Measurements from ENCODE around the gene ABTB2.

The ABTB2 gene

DNA sequence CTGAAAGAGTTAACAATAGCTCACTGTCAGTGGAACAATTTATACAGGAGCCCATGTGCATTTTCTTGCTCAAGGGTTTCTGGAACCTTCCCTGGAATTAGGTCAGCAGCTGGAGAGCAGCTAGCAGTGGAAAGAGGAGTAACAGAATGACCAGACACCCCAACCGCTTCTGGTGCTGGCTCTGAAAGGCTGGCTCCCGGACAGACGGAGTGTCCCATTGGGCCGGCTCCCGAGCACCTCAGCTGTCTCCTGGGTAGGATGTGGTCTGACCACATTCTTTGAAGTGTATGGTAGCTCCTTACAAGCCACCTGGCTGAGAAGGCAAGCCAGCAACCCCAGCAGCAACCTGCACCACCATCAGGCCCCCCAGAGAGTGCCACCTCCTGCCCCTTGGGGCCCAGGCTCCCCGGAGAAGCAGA is 44.7 kb downstream of the ABTB2 start:
- FAIRE-seq: no peak

DNA sequence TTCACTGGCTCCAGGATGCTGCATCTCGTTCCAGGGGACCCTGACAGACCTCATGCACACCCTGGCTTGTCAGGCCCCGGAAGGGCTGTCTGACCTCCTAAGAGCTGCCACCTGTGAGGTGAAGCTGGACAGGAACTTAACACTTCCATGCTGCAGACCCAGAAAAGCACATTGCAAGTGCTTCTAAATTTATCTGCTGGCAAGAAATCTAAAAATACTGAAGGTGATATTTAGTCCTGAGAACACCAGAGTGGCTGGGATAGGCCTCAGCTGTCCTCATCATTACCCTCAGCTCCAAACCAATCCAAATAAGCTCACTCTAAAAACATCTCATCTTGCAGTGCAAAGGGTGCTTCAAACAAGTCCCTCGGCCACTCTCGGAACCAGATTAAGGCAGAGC is 46.7 kb downstream of the ABTB2 start:
- no peak for FAIRE-seq

DNA sequence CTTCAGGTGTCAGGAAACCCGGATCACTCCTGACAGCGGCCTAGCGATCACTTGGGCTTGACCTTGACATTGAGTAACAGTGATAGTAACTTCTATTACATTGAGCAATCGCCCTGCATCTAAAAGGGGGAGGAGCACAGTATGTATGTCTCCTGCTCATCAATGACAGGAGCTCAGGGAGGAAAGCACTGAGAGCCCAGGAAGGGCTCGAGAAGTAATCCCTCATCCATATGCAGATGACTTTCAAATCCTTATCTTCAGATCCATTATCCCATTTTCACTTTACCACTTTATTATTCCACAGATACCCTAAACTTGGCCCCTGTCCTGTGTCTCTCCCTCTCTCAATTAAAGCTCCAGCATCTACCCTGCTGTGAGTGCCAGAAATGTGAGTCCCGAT is 47.8 kb downstream of the ABTB2 start:
- FAIRE-seq: no peak

DNA sequence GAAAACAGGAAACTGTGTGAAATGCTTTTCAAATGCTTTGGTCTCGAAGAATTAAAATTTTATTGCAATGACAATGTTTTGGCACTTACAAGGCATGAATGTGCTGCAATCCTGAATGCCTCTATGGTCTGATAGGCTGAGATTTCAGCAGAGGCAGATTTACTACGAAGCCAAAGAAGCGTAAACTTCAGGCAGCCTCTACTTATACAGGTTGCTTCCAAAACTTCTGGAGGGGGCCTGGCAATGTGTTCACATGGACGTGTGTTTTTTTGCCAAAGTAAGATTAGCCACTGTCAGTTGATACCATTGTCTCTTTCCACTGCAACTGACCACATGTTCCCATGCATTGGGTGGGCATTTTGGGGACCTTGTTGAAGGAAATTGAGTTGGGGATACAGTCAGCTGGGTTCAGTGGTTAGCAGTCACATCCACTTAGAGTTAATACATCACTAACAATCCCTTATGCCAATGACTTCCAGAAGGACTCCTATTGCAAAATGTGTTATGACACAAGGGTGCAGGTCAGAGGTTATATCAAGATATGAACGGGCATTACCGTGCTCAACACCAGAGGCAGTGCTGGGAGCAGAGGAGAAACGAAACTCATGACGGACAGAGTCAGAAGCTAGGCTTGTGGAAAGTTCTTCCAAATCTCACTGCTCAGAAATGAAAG is 48.8 kb downstream of the ABTB2 start:
- FAIRE-seq: no peak

DNA sequence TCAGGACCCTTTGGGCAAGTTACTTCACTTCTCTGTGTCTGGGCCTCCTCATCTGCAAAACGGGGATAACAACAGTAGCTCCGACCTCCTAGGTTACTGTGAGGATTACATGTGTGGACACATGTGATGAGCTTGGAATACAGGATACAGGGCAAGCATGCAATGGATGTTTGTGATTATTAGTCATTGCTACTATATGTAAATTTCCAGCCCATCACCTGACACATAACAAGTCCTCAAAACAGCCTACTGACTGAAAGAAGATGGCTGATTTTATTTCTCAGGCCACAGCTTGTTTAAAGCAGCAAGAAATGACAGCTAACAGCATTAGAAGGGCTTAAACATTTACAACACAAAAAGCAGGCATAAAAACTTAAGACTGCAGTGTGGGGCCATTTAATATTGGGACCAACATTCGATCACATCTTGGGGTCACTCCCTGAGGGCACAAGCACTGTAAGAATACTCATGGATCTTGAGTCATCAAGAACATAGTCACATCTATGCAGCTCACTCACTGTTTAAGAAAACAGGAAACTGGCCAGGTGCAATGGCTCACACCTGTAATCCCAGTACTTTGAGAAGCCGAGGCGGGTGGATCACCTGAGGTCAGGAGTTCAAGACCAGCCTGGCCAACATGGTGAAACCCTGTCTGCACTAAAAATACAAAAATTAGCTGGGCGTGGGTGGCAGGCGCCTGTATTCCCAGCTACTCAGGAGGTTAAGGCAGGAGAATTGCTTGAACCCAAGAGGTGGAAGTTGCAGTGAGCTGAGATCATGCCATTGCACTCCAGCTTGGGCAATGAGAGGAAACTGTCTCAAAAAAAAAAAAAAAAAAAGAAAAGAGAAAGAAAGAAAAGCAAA is 49.5 kb downstream of the ABTB2 start:
- FAIRE-seq: no peak

DNA sequence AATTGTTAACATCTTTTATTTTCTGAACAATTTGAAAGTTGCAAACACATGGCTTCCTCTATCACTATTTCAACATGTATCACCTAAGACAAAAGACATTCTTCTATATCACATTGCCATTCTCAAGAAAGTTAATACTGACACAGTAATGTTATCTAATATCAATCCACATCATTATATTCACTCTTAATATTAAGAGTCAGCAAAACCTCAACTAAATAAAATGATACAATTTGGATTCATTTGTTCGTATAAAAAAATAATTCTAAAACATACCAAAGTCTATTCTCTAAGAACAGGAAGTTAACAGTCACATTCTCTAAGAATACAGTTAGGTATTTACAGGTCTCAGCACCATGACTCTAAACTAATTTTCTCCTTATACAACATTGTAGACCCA is 52.0 kb downstream of the ABTB2 start:
- FAIRE-seq: no peak

DNA sequence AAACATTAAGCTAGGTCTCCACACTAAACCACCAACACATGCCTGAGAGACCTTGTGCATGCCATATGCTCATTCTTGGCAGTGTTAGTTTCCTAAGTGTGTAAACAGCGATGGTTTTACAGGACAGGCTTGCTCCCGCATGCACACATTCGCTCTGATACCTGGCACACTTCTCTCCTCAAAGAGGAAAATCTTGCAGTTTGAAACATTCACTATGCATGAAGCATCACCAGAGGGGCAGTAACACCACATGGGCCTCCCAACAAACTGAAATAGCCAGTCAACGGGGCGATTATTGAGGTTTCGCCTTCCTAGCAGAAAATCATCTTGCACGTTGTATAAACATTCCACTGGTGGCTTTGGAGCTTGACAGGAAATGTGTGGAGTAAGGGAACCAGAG is 52.6 kb downstream of the ABTB2 start:
- no peak for FAIRE-seq

DNA sequence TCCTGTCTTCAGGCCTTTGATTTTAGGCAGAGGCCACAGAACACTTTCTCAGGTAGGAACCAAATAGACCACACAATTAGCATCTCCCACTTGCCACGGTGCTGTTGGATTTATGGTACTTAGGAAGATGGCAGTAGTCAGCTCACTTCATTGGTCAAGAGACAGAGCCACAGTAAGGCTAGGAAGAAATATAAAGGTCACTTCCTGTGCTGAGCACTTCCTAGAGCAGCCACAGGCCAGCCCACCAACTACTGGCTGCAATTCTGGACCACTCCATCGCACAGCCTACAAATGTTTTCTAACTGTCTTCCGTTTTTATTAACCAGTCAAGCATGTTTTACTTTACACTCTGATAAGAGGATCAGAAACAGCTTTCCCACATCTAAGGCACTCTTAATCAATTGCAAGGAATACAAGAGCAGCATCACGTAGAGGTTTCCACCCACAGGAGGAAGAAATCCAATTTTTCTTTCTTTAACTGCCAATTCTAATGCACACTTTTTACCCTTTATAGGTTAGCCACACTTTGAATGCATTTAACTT is 54.7 kb downstream of the ABTB2 start:
- no peak for FAIRE-seq

DNA sequence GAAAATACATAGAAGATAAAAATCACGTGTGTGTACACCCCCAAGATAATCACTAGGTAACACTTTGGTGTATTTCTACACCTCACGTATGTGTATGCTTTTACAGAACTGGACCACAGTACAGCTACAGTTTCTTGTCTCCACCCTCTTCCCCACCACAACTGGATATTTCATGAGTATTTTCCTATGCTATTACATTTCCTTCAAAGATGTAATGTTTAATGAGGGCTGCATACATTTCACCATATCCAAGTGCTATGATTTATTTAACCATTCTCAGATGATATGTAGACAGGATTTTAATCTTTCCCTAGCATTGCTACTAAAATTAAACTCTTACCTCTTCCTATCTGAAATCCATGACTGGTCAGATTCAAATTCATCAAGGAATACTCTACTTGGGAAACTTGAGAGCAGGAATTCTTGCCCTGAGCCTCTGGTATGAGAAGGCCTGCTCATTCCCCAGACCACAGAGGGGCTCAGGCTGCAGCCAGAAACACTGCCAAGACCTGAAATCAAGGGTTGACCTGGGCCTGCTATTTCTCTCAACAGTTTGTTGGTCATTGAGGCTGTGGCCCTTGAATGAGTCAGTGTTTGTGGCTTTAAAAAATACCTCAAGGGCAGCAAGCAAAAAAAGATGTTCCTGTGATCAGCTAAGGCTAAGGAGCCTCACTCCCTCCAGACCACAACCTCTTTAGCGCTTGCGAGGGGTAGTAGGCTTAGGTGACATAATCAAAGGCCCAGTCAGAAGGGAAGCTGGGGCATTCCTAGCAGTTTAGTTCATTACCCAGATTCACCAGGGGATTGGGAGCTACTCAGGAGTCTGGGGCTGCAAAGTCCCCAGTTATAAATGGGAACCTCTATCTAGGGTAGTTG is 55.5 kb downstream of the ABTB2 start:
- no peak for FAIRE-seq

DNA sequence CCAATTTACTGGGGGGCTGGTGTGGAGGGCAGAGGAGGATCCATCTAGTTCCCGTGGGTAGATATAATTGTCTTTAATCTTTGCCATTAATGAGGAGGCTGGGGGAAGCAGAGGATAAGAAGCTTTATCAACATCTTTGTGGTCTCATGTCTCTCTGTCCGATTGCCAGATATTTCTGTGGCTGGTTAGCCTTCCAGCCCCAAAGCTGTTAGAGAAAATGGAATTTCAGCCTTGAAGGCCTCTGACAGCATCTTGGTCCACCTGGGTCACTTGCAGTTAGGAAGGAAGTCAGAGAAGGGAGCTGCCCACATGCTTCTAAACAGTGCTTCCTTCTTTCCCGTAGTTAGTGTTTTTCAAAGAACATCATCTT is 56.9 kb downstream of the ABTB2 start:
- no peak for FAIRE-seq

DNA sequence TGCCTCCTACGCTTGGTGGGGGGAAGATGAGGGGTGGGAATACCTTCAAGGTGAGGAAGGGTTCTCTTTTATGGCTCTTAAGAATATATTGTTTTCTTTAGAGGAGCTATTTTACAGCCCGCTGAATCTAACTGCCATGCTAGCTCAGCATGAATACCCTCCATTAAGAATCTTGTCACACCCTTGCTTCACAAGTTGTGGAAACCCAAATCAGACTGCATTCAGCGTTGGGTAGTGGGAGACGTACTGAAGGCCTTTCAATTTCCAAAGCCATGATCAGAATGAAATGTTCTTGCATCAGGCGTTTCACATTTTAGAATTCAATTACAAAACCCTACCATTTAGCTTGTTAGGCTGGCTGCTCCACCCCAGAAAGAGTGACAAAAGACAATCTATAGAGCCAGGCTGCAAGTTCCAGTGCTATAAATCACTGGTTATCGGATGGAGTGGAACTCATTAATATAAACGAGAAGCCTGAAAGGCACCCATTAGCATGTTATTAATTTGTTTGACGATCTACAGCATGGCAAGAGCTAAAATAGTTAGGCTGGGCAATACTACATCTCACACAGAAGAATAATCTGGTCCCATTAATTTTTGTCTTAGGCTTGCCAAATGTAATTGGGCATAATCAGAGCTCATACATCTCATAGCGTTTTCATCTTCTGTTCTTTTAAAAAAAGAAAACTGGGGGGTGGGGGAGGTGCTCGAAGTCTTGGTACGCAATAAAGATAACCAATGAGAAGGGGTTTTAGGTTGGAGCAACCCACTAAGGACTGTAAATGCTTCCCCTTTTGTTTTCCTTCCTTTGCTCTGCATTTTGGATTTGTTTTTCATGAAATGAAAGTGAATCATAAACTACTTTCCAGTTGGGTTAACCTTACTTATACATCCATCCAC is 57.5 kb downstream of the ABTB2 start:
- FAIRE-seq: no peak

DNA sequence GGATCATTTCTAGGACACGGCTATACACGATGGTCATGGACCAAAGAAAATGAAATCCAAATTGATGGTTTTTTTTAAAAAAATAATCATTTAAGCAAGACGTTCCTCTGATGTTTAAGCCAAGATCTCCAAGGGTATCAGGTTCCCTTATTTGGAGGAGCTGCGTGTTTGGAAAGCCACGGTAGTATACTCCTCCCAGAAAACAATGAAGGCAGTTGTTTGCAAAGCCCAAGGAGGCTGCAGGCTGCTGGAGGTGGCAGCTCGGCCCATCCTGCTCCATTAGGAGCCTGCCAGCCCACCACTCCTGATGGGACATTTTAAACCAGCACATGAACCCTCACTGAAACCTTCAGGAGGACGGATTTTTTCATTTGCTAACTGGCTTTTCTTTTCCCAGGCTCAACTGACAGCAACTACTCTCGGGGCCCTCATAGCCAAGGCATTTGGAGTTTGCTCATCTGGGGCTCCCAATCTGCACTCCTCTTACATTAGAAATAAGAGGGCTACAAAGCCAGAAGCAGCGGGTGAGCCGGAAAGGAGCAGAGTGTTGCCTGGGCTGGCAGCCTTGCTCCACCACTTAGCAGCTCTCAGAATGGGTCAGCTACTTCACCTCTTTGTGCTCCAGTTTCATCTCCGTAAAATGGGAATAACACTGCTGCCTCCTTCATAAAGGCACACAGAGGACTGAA is 58.4 kb downstream of the ABTB2 start:
- FAIRE-seq: no peak

DNA sequence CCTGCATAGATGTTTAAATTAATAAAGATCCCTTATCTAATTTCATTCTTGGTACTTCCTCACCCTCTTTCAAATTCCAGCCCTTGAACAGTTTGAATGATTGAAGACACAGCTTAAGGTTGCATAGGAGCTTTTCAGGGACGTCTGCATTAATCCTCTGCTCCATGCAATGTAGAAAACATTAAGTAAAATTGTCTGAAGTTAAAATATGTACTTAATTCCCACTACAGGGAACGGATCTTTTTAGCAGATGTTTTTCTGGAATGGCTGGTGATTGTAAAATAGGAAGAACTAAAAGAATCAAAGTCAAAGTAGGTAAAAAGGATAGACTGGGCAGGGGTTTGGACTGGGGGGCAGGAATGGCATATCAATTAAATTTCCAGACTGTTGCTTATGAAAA is 58.9 kb downstream of the ABTB2 start:
- FAIRE-seq: no peak

DNA sequence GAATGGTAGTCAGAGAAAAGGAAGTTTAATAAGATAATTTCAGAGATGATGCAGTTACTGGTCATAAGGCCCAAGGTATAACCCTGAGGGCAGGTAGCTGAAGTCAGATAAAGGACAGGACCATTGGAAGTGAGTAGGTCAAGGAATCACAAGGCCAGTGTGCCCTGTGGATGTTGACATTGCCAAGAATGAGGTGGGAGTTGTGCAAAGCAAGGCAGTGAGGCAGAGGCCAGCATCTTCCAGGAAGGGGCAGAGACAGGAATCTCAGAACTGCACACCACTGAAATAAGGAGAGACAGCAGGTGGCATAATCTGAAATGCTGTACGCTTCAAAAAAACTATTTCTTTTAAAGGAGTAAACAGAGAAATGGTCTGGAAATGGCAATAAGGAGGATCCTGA is 61.4 kb downstream of the ABTB2 start:
- no peak for FAIRE-seq

DNA sequence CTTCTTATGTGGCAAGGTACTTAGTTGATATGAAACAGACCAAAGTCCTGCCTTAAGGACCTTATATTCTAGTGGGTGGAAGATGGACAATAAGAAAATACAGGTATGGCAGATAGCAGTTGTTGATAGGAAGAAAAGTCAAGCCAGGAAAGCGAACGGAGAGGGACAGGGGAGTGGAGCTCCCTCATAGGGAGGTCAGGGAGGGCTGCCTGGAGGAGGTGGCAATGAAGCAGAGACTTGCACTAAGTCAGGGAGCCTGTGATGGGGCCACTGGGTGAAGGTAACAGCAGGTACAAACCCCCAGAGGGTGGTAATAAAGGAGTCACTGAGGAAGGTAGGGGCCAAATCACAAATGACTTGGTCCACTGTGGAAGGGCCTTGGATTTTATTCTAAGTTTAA is 65.3 kb downstream of the ABTB2 start:
- FAIRE-seq: no peak

DNA sequence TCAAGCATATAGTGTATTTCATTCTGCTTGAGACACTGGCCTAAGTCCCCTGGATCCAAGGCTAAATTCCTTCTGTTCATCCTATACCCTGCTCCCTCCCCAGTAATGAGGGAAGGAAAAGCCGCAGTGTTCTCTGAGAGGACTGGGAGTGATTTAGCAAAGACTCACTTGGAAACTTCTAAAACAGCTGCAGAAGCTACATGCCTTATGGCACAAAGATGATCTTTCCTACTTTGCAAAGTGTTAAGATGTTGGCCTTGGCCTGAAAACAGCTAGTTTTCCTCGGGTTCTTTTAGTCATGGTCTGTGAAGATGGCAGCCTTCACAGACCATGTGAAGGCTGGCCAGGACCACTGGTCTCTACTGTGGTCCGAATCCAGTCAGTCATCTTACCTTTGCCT is 65.7 kb downstream of the ABTB2 start:
- no peak for FAIRE-seq

DNA sequence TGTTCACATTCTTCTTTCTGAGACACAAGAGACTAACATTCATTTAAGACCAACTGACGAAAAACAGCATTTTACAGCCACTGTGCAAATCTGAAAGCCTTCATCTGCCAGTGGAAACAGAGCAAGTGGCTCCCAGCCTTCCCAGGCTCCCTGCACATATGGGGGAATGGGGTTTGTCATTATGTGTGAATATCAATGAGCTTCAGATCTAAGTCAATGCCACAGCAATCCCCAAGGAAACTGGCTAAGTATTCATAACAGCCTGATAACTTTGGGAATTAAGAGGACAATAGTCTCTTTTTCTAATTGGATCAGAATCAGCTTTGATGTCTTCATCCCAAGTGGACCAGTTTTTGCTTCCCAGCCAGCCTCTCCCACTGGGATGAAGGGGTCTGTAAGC is 66.9 kb downstream of the ABTB2 start:
- FAIRE-seq: no peak

DNA sequence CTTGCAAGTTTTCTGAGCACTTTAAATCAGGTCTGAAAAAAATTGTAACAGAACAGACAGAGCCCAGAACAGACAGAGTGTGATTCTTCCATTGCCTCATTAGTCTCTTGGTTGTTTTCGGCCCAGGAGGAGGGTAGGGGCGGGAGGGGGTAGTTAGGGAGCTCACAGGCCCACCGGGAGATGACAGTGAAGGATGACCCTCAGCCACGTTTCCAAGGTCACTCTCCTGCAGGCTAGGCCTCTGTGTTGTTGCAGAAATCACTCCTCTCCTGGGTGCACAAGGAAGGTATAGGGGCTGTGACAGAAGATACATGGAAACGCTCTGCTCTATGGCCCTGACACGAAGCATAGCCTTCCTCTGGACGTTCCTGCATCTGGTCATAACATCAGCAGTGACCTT is 69.3 kb downstream of the ABTB2 start:
- no peak for FAIRE-seq

DNA sequence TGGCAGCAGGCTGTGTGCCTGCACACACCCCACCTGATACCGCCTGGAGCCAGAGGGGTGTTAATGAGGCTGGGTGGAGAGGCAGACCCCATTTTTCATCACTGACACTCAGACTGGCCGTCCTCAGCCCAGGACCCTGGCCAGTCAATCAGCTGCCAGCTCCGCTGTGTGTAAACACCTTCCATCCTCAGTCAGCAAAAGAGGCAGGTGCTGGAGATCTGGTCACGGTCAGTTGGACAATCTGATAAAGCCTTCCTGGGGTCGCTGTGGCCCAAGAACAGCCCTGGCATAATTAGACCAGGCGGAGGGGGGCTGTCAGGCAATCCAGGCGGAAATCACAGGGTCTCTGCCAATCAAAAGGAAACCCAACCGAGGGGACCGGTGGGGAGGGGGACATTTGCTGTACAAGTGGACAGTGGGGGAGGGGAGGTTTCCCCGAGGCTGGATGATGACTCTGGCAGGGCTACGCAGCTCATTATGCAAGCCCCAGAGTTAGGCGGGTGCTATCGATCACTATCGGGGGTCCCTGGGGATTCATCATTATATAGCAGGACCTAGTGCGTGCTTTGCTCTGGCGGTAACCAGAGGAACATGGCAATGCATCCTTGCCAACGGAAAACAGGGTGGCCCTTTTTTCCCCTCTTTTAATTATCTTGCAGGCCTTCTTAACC is 72.9 kb downstream of the ABTB2 start:
- FAIRE-seq: no peak

DNA sequence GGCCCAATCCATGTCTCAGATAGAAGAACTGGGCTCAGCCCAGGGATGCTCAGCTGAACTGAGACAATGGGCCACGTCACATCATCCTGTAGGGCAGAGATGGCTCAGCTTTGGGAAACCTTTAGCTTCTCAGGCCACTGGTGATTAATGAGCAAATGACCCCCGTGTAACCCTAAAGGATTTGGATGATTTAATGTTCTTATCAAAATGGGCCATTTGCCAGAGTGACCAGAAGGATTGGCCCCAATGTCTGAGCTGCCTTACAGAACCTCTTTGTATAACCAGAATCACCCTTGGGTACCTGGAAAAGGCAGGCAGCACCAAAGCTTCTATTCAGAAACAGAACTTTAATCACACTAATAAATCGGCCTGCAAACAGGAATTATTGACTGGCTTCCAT is 73.7 kb downstream of the ABTB2 start:
- FAIRE-seq: no peak
